Fibroblast of skin of back (primary cell): Measurements from ENCODE around the gene TMEM178B.
"Not testable (repeated sequence)": the region's sequence is repeated elsewhere in the genome, so short reads cannot be mapped to it uniquely, and the experiment has no call there.

Experiments
- DNase-seq: peaks from one replicate; pipeline ENCODE4 v3.0.0-alpha.2; 2013

The TMEM178B gene

GRCh38 chr7:141074162-141074991 lies 513 bp downstream of the TMEM178B start:
- DNase-seq: no peak

- DNase-seq: no peak
Measured at GRCh38 chr7:141074997-141075396, 1.1 kb downstream of the TMEM178B start.

- DNase-seq: no peak
Measured at GRCh38 chr7:141076377-141076776, 2.5 kb downstream of the TMEM178B start.

- no peak for DNase-seq
Measured at GRCh38 chr7:141079219-141079618, 5.4 kb downstream of the TMEM178B start.

GRCh38 chr7:141089490-141089889 lies 15.6 kb downstream of the TMEM178B start:
- not testable (repeated sequence) for DNase-seq

- DNase-seq: no peak
Measured at GRCh38 chr7:141094336-141095070, 20.6 kb downstream of the TMEM178B start.

- peak; percentile 15 for DNase-seq
Measured at GRCh38 chr7:141097430-141097829, 23.6 kb downstream of the TMEM178B start.

GRCh38 chr7:141102436-141102835 lies 28.6 kb downstream of the TMEM178B start:
- DNase-seq: no peak

- no peak for DNase-seq
Measured at GRCh38 chr7:141103847-141104429, 30.1 kb downstream of the TMEM178B start.

GRCh38 chr7:141113131-141113530 lies 39.3 kb downstream of the TMEM178B start:
- DNase-seq: no peak

GRCh38 chr7:141114029-141114664 lies 40.3 kb downstream of the TMEM178B start:
- no peak for DNase-seq

- no peak for DNase-seq
Measured at GRCh38 chr7:141115965-141116364, 42.1 kb downstream of the TMEM178B start.

- not testable (repeated sequence) for DNase-seq
Measured at GRCh38 chr7:141116661-141117060, 42.8 kb downstream of the TMEM178B start.

- DNase-seq: no peak
Measured at GRCh38 chr7:141118767-141119166, 44.9 kb downstream of the TMEM178B start.

- no peak for DNase-seq
Measured at GRCh38 chr7:141119187-141119586, 45.3 kb downstream of the TMEM178B start.

GRCh38 chr7:141122736-141123135 lies 48.9 kb downstream of the TMEM178B start:
- DNase-seq: no peak

- DNase-seq: no peak
Measured at GRCh38 chr7:141123522-141123921, 49.7 kb downstream of the TMEM178B start.

- DNase-seq: no peak
Measured at GRCh38 chr7:141126107-141126506, 52.2 kb downstream of the TMEM178B start.

- DNase-seq: no peak
Measured at GRCh38 chr7:141128506-141128905, 54.6 kb downstream of the TMEM178B start.

GRCh38 chr7:141128931-141129330 lies 55.1 kb downstream of the TMEM178B start:
- no peak for DNase-seq

GRCh38 chr7:141132671-141133070 lies 58.8 kb downstream of the TMEM178B start:
- DNase-seq: no peak

GRCh38 chr7:141133646-141134045 lies 59.8 kb downstream of the TMEM178B start:
- no peak for DNase-seq

GRCh38 chr7:141142058-141142457 lies 68.2 kb downstream of the TMEM178B start:
- DNase-seq: no peak
